AG09309 (cell line): ENCODE results near the gene KRTAP16-1.

Source experiments
- DNase-seq: peaks from one replicate; pipeline ENCODE4 v3.0.0-alpha.2; 2010; ENCODE audit warnings: low read depth
- H3K4me3 ChIP-seq: 2 replicates; pipeline ENCODE4 v1.5.1; 2011; ENCODE audit warnings: mild to moderate bottlenecking, low read depth, low read length, moderate library complexity; ENCODE audit not compliant: control insufficient read depth
- TF ChIP-seq, protein P1 (sequence below): IDR thresholded peaks from 2 replicates; pipeline ENCODE4 v1.5.1; 2011; ENCODE audit warnings: mild to moderate bottlenecking, low read depth, low read length, inconsistent platforms; ENCODE audit not compliant: insufficient read depth, control insufficient read depth; ENCODE audit errors: missing control alignments

Gene KRTAP16-1

DNA sequence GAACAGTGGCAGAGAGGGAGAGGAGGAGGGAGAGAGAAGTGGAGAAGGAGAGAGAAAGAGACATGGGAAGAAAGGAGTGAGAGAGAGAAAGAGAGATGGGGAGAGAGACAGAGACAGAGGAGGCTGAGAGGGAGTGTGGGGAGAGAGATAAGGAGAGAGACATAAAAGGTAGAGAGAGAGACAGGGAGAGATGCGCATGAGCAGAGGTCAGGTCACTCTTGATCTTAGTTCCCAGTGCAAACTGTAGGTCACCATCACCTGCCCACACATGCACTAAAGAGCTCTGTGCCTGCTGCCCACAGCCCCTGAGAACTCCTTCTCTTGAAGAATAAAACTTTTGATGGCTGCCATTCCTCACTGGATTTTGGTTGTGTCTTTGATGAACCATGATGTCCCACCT, 26.6 kb upstream of the KRTAP16-1 start:
- no peak for DNase-seq
- TF ChIP-seq, protein P1, sequence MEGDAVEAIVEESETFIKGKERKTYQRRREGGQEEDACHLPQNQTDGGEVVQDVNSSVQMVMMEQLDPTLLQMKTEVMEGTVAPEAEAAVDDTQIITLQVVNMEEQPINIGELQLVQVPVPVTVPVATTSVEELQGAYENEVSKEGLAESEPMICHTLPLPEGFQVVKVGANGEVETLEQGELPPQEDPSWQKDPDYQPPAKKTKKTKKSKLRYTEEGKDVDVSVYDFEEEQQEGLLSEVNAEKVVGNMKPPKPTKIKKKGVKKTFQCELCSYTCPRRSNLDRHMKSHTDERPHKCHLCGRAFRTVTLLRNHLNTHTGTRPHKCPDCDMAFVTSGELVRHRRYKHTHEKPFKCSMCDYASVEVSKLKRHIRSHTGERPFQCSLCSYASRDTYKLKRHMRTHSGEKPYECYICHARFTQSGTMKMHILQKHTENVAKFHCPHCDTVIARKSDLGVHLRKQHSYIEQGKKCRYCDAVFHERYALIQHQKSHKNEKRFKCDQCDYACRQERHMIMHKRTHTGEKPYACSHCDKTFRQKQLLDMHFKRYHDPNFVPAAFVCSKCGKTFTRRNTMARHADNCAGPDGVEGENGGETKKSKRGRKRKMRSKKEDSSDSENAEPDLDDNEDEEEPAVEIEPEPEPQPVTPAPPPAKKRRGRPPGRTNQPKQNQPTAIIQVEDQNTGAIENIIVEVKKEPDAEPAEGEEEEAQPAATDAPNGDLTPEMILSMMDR: no peak
- H3K4me3 ChIP-seq: no peak overlapping the region

DNA sequence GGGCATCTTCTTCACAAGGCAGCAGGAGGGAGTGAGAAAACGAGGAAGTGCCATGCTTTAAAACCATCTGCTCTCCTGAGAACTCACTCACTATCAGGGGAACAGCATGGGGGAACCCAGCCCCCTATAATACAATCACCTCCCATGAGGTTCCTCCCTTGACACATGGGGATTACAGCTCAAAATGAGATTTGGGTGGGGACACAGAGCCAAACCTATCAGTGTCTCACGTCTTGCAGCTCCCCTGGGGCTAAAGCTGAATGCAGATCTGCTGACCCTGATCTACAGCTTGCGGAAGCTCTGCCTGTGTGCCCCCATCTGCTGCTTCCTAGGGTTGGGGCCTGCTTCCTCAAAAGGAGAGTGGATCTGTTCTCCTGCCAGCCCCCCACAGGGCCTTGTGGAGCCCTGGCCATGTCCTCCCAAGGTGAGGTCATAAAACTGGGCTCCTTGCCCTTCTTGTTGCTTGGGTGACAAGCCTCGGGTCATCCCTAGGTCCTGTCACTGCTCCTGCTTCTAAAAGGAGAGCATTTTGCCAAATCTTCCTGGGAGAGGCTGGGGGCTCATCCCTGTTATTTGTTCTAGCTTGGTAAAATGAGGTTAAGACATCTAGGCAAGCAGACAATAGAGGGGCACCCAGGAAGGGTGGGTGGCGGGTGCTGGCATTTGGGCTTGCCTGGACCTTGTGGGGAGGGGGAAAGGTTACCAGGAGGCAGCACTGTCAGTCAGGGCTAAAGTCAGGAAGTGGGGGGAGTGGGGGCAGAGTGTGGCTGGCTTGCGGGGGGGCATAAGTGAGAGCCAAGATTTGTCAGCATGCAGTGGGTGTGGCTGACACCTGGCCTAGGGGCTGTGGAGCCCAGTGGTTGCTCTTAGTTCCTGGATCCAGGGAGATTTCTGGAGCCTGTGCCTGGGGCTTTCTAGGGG, 25.5 kb upstream of the KRTAP16-1 start:
- DNase-seq: no peak
- H3K4me3 ChIP-seq: no peak overlapping the region
- TF ChIP-seq, protein P1: no peak

DNA sequence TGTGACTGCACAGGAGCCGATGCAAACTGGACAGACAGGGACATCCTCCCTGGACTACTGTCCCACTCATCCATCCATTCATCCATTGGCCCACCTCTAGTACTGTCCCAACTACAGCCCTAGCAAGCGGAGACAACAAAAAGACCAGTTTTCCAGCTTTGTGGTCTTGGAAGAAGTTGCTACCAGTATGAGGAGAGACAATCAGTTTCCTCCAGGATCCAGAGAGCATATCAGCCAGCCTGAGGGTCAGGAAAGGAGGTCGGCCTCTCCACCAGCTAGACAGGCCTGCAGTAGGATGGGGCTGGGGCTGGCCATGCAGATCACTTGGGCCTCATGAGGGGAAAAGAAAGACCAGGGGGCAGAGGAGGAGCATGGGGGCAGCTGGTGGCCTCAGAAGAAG, 24.7 kb upstream of the KRTAP16-1 start:
- no peak overlapping the region for H3K4me3 ChIP-seq
- no peak for DNase-seq
- TF ChIP-seq, protein P1: no peak

DNA sequence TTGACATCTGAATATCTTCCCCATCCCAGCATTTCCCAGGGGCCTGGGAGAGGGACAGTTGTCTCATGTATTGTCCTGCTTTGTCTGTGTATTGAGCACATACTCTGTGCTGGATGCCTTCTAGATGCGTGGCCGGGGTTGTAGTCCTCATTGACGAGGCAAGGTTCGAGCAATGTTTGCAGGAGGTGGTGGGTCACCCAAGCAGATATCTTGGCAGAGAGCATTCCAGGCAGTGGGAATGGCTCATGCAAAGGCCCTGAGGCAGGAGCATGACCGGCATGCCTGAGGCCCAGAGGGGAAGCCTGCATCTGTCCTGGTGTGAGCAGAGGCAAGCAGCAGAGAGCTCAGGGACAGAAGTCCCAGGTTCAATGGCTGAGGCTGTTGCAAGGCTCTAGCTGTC, 24.0 kb upstream of the KRTAP16-1 start:
- no peak overlapping the region for H3K4me3 ChIP-seq
- DNase-seq: no peak
- TF ChIP-seq, protein P1: no peak

DNA sequence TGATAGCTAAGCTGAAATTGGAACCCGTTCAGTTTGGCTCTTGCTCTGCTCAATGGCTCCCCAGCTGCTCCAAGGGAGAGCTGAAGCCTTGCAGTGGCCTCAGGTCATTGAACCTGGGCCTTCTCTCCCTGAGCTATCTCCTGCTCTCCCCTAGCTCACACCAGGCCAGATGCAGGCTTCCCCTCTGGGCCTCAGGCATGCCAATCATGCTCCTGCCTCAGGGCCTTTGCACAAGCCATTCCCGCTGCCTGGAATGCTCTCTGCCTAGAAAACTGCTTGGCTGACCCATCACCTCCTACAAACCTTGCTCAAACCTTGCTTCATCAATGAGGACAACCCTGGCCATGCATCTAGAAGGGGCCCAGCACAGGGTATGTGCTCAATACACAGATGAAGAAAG, 23.1 kb upstream of the KRTAP16-1 start:
- no peak for DNase-seq
- no peak overlapping the region for H3K4me3 ChIP-seq
- TF ChIP-seq, protein P1: no peak

DNA sequence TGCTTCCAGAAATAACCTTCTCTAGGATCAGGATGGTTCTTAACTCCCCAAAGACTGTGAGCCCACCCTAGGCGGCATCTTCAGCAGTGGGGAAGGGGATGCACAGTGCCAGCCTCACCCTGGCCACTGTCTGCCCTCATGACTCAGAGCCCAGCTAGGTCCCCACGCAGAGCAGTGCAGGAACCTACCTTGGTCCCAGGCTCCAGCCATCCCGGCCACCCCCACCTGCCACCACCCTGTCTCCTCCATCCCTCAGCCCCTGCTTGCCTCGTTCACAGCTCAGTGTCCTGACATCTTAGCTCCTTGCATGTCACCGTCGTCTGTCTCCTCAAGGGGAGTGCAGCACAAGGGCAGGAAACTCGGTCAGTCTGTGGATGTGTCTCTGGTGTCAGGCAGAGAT, 22.5 kb upstream of the KRTAP16-1 start:
- no peak for DNase-seq
- TF ChIP-seq, protein P1: no peak
- H3K4me3 ChIP-seq: no peak overlapping the region
